Tongue (tissue), 2 donors: ENCODE results near the gene KLRD1. TPM values are rescaled to one million over a fixed set of nuclear protein-coding genes. Genes with fewer than 3 reads are reported as not detected.
A peak's percentile ranks its signal among the peaks of the same experiment; 100 is the strongest.
"Not testable (repeated sequence)": the region's sequence is repeated elsewhere in the genome, so short reads cannot be mapped to it uniquely, and the experiment has no call there.

Experiments used
- DNase-seq: peaks from one replicate; pipeline ENCODE4 v3.0.0-alpha.2; 2015
- total RNA-seq: library from RNA; depleted of rRNA; stranded (reverse); fragments of >200 nt; gene quantifications from one replicate; pipeline ENCODE4 v1.2.3, GENCODE V29; 2014

The KLRD1 gene
- 0.31 TPM for total RNA-seq

- DNase-seq: no peak
Measured at GRCh38 chr12:10307630-10308029, at the start of gene KLRD1. Gene KLRD1 (plus strand): TSS chr12:10307870. CDS start chr12:10308078, 208 bp downstream.

- DNase-seq: no peak
Measured at GRCh38 chr12:10260927-10261326, 46.7 kb upstream of the KLRD1 start.

DNA sequence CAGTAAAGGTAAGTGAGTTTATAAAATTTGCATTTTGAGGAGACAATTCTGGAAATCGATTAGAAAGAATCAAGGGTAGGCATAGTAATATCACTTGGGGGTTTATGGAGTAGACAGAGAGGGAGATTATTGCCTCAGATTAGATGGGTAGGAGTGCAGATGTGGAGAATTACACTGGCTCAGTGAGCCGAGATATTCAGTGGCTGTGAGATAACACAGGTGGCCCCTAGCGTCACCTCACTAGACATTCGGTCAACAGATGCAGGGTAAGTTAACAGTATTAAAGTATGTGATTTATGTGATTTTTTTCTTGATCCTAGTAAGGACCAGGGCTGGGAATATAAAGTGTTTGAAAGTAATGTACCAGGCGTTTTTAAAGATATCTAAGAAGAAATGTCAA, 39.6 kb upstream of the KLRD1 start:
- no peak for DNase-seq

DNA sequence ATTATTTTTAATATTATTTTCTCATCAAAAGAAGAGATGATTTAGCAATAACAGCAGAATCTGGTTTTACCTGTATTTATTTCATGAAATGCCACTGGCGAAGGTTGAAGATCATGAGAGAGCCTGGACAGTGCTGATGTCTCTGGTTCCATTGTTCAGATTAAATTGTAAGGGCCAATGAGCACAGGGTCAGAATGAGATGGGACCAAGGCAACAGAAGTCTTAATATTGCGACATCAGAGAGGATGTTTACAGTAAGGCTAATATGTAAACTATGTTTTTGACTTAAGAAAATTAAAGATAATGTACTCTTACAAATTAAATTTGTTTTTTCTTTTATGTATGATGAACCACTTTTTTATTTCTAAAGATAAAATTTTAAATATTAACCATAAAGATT, 35.2 kb upstream of the KLRD1 start:
- DNase-seq: no peak

- DNase-seq: no peak
Measured at GRCh38 chr12:10276774-10277173, 30.9 kb upstream of the KLRD1 start.

GRCh38 chr12:10278104-10278503, 29.6 kb upstream of the KLRD1 start:
- DNase-seq: no peak

- no peak for DNase-seq
Measured at GRCh38 chr12:10279937-10280336, 27.7 kb upstream of the KLRD1 start.

GRCh38 chr12:10283027-10283426, 24.6 kb upstream of the KLRD1 start:
- DNase-seq: no peak

DNA sequence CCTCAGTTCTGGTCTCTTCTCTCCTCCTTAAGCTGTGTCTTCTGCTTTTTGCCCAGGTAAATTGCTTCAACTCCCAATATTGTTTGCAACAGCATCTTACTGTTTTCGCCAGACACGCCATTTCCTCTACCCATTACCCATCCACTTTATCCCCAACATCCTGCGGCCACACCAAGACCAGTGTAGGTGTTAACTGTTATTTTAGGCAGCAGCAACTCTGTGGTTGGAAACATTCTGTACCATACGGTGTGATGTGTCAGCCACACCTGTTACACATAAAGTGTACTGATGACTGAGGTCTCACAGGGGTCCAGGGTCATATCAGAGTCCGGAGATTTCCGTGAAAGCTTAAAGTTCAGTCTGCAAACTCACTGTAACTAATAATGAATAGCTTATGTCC, 21.8 kb upstream of the KLRD1 start:
- DNase-seq: peak; percentile 2

DNA sequence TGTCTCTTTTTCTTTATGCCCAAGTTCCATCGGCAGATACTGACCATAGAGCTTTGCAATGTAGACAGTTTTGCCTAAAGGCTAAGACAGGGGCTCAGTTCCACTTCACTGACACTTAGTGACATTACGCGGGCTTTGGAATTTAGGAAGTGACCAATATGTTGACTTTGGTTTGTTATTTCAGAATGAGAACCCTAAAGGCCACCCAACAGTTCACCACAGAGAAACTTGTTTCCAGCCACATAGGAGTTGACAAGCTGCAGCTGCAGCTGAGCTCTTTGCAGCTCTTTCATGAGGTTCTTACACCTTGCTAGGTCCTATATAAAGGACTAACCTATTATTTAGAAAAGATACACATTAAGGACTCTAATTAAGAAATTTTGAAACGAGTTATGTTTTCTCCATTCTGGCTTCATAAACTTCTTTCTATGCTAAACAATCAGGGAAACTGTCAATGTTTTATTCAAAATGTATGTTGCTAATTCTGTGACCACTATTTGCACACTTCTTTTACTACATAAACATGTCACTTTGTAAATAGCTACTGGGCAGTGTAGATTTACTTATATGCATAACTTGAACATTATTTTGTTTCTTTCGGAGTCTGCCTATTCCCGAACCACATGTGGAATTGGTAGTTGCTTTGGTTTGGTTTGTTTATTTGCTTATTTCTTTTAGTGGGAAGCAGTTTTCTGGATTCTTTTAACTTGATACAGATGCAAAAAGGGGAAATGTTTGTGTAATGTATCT, 18.5 kb upstream of the KLRD1 start:
- no peak for DNase-seq

- DNase-seq: no peak
Measured at GRCh38 chr12:10291030-10291429, 16.6 kb upstream of the KLRD1 start.

- no peak for DNase-seq
Measured at GRCh38 chr12:10293151-10293550, 14.5 kb upstream of the KLRD1 start.

DNA sequence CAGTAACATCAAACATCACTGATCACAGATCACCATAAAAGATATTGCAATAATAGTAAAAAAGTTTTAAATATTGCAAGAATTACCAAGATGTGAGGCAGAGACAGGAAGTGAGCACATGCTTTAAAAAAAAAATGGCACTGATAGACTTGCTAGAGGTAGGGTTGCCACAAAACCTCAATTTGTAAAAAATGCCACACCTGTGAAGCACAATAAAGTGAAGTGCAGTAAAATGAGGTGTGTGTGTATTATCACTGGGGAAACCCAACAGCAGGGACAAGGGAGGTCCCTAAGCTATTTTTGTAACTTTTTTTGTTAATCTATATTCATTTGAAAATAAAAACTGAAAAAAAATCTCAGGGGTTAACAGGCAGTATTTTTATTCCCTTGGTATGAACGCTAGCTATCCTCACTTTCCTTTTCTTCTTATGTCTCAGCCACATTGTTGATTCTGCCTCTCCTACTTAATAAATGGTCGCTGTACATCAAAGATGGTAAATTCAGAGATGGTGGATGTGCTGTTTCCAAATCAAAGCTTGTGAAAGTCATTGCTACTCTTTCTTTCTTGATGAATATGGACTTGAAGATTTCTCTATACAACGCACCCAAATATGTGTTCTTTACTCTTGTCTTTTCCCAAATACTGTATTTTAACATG, 14.0 kb upstream of the KLRD1 start:
- no peak for DNase-seq

DNA sequence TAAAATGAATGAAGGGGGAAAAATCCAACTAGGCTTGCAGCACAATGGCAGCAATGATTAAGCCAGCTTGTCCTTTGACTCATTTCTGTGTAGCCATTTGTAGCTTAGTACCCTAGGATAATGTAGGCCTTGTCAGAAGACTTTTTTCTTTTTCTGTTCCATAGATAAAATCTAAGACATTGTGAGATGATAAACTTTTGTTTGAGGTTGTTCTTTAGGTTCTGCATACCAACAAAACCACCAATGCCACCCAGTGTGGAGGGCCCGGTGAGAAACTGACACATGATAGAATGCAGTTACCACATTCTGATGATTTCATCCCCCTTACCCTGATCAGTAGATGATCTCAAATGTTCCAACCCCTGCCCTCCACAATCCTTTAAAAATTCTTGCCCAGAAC, 6.6 kb upstream of the KLRD1 start:
- no peak for DNase-seq

DNA sequence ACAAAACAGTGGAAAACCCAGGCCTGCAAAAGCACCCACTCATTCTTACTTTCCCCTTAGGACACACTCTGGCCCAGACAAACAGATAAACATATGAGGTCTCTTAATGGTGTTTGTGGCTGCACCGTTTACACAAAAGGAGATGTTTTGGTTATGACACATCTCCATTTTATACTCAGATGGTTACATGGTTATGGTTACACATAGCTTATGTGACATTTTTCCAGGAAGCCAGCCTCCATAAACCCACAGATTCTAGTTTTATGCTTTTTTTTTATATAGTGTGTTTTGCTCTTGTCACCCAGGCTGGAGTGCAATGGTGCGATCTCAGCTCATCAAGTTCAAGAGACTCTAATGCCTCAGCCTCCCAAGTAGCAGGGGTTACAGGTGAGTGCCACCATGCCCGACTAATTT, 3.5 kb upstream of the KLRD1 start:
- DNase-seq: no peak

DNA sequence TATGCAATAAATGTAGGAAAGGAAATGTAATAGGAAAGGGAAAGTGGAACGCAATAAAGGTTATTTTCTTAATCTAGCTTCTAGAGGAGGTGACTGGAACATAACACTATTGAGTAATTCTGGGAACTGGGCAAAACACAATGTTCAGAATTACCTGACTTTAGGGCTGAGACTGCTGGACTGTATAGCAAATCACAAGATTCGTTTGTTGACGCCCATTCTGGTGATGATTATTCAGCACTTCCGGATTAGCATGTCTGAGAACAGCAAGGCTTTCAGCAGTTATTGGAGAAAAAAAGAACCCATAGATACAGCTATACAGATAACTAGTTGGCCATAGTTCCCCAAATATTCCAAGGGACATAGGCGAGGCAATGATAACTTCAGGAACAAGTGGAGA, 2.3 kb upstream of the KLRD1 start:
- no peak for DNase-seq

DNA sequence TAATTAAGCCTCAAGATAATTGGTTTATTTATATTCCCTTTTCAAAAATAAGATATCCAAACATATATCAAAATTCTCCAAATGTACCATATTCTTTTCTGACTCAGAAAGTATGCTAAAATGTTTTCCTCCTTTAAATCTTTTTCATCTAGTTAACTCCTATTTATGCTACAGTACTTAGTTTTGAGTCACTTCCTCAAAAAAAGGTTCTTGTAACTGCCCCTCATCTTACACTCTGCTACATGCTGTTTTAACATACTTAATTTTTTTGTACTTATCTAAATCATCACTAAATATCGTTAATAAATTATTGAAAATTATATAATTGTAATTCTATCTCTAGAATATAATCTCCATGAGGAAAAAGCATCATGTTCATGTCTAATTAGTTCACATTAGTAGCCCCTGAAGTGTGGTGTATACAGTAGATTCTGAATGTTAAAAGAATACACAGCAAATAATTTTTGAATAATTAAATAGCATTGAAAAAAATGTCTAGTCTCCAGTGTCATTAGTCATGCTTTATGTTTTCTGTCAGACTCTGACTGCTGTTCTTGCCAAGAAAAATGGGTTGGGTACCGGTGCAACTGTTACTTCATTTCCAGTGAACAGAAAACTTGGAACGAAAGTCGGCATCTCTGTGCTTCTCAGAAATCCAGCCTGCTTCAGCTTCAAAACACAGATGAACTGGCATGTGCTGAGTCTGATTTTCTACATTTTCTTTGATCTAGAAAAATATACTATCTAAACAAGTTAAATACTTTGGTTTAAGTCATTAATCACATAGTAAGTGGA, 3.5 kb downstream of the KLRD1 start:
- peak; percentile 22 for DNase-seq

GRCh38 chr12:10319388-10319787, 11.7 kb downstream of the KLRD1 start:
- no peak for DNase-seq

DNA sequence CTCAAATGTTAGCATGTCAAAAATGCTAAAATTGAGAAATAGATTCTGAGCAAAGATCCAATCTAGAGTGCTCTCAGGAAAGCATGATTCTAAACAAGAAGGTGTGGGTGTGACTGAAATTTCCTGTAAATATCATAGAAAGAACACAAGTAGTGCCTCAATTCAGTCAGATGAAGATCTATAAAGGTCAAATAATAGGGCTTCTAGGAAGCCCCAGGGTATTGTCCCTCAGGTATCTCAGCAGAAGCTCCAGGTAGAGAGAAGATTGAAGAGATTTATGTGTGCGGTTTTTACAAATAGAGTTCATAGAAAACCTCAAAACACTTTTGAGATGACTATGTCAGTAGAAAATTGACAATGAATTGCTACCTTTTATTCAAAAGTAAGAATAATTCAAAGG, 13.0 kb downstream of the KLRD1 start:
- no peak for DNase-seq

GRCh38 chr12:10328691-10329090, 21.0 kb downstream of the KLRD1 start:
- DNase-seq: not testable (repeated sequence)

- peak; percentile 68 for DNase-seq
Measured at GRCh38 chr12:10331642-10332239, 24.1 kb downstream of the KLRD1 start.

- not testable (repeated sequence) for DNase-seq
Measured at GRCh38 chr12:10336196-10336595, 28.5 kb downstream of the KLRD1 start.

GRCh38 chr12:10338470-10338869, 30.8 kb downstream of the KLRD1 start:
- DNase-seq: not testable (repeated sequence)
